NCI-H1092 (cell line): ENCODE measurements around the gene CHRNA1.

Source experiments
- DNase-seq: peaks from one replicate; lab custom pipeline; 2025; lab: John Stamatoyannopoulos, UW

CHRNA1 gene

DNA sequence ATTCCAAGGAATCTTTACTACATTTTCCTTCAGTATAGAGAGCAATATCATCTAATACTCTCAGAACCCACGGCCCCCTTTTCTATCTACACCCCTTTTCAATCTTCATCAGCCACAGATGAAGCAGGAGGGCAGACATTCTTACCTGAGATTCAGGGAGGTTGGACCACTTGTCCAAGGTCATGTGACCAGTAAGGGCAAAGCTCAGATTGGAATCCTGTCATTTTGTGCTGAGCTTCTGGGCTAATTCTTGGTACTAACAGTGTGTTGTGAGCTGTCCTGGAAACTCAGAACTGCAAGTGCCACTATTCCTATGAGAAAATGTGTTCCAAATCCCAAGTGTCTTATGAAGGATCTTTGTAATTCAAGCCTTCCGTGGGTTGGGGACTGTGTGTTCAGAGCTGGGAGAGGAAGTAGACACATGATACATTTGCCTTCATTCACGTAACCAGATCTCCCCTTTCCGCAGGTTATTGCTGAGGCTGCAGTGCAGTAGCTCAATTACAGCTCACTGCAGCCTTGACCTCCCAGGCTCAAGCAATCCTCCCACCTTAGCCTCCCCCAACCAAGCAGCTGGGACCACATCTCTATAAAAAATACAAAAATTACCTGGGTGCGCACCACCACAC lies 3.3 kb downstream of the CHRNA1 start:
- no peak for DNase-seq

GRCh38 chr2:174759381-174760065 lies 4.7 kb downstream of the CHRNA1 start:
- DNase-seq: no peak

GRCh38 chr2:174756743-174757142 lies 7.5 kb downstream of the CHRNA1 start:
- DNase-seq: no peak

- DNase-seq: no peak
Measured at GRCh38 chr2:174753038-174753633, 11.1 kb downstream of the CHRNA1 start.

GRCh38 chr2:174752403-174753037 lies 11.8 kb downstream of the CHRNA1 start:
- DNase-seq: no peak

- no peak for DNase-seq
Measured at GRCh38 chr2:174750923-174751441, 13.3 kb downstream of the CHRNA1 start.

- no peak for DNase-seq
Measured at GRCh38 chr2:174749793-174750192, 14.5 kb downstream of the CHRNA1 start.

GRCh38 chr2:174748948-174749347 lies 15.3 kb downstream of the CHRNA1 start:
- DNase-seq: peak; percentile 18

DNA sequence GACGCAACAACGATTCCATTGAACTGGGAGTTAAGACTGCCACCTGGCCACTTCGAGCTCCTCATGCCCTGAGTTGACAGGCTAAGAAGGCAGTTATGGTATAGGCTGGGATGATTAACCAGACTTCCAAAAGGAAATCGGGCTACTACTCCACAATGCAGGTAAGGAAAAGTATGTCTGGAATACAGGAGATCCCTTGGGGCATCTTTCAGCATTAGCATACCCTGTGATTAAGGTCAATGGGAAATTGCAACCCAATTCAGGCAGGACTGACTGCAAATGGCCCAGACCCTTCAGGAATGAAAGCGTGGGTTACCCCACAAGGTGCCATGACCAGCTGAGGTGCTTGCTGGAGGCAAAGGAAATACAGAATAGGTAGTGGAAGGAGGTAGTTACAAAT lies 19.1 kb downstream of the CHRNA1 start:
- DNase-seq: no peak

DNA sequence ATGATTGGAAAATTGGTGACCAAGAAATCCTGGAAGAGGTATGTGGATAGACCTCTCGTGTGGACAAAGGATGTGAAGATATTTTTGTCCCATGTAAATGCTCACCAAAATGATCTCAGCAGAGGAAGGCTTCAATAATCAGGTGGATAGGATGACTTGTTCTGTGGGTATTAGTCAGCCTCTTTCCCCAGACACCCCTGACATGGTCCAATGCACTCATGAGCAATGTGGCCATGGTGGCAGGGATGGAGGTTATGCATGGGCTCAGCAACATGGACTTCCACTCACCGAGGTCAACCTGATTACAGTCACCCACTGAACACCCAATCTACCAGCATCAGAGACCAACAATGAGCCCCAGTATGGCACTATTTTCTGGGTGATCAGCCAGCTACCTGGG lies 20.2 kb downstream of the CHRNA1 start:
- DNase-seq: no peak

GRCh38 chr2:174740721-174741120 lies 23.6 kb downstream of the CHRNA1 start:
- DNase-seq: no peak

DNA sequence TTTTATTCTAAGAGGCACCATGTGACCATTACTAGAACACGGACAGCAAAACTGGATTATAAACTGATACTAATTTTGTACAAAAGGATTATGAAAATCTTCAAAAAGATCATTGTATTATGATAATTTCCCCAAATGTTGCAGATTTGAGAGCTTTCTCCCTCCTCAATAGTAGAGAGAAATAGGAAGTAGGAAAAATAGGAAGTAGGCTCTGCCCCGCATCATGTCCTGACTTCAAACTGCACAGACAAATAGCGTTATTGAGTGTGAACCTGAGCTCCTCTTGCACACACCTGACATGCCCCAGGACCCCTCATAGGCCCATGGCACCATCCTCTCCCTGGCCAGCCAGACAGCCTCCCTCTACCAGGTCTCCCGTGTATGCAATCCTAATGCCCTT lies 25.4 kb downstream of the CHRNA1 start:
- DNase-seq: no peak

DNA sequence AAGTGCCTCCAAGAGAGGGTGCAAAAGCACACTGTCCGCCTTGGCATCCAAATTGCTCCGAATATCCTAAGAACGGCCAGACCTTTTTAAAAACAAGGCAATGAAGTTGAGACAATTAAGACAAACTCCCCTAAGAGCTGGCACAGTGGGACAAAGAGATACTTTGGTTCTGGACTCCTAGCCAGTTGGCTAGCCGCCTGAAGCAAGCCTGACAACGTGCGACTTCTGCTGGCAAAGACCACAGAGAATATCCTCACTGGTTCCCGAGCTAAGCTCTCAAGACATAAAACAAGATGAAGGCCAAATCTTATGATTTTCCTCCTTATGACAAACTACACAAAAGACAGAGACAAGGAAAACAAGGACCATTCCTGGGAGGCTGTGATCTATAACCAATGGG lies 32.7 kb downstream of the CHRNA1 start:
- DNase-seq: no peak

DNA sequence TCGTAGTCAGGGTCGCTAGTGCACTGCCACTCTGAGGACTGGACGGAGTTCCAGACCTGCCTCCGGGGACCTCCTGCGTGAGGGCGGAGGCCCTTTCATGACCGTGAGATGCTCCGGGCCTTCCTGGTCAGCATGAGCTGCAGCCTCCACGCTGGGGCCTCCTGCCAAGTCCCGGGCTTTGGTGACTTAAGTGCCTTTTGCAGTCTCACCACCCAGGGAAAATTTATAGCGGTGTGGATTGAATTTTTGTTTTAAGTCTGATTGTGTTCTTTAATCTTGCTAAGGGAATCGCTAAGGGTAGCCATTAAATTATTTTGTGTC lies 33.6 kb downstream of the CHRNA1 start:
- no peak for DNase-seq

DNA sequence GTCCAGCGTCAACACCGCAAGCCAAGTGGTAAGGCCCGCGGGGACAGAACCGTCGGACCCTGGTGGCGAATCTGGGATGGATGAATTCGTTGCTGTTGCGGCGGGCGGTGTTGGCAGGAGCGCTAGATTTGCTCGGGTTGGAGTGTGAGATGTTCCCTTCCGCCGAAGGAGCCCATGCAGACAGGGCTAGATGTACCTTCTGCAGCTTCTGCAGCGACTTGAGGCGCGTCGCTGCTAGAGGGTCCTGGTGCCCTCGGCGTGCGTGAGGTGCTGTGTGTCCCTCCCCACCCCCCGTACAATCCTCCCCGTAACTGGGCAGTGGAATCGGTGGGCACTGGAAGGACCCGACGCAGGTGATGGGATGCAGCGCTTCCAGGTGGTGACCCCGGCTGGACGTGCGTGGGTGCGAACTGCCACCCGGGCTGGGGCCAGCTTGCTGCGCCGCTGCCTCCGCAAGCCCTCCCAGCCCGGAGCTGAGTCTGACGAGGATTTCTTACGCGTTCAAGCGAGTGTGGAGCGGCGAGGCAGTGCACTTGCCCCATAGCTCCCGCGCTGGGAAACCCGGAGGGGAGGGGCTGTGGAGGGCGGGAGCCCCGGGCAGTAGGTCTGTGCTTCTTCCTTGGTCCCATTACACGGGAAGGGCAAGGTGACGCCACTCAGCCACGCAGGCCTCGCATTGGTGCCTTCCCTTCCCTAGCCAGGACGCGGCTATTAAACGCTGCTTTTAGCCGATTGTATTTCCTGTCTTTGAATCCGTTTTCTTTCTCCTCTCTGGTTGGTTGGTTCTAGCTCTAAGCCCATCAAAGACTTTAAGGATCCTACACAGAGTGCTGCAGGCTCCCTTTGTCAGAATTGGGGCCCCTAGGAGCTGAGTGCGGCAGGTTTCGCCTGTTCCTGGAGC lies 34.2 kb downstream of the CHRNA1 start:
- no peak for DNase-seq

DNA sequence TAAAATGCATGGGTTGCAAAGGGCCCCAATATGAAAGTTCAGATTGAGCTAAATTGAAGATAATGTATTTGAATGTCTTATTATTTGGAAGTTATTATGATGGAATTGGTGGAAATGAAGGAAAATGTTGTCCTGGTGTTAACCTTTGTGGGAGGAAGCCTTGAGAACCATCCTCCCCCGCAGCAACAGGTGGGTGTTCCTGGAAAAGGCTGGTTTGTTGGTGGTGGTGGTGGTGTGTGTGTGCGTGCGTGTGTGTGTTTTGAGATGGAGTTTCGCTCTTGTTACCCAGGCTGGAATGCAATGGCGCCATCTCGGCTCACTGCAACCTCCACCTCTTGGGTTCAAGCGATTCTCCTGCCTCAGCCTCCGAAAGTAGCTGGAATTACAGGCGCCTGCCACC lies 36.2 kb downstream of the CHRNA1 start:
- DNase-seq: no peak

DNA sequence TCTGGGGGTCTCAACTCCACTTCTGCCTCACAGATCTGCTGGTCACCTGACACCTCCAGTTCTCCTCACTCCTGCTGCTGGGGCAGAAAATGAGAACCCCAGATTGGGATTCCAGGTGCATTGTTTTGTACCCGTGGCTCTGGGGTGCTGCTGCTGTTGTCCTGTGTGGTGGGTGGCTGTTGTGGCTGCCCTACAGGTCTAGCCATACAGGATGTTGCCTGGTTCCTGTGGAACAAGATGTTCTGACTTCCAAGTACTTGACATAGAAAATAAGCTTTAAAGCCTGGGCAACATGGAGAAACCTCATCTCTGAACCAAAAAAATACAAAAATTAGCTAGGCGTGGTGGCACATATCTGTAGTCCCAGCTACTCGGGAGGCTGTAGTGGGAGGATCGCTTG lies 38.1 kb downstream of the CHRNA1 start:
- no peak for DNase-seq

DNA sequence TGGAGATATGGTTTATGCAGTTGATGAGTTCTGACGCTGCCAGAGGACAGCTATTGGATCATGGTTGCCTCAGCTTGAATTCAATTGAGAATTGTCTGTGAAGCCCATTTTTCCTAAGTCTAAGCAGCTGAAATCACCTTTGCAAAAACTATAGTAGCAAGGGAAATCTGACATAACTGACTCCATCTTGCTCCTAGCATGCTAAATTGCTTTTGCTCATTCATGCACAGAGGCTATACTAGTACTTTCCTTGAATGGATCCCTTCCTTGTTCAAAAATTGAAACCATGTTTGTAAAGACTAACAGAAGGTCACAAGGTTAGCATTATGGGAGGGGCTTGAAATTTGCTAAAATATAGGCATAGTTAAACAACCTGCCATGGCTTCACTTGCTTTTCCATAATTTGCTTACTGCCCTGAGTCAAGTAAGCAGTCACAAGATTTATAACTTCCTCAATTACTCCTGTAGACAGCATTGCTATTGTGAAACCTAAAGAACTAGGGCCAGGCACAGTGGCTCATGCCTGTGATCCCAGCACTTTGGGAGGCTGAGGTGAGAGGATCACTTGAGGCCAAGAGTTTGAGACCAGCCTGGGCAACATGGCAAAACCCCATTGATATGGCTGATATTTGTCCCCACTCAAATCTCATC lies 41.2 kb downstream of the CHRNA1 start:
- DNase-seq: no peak

DNA sequence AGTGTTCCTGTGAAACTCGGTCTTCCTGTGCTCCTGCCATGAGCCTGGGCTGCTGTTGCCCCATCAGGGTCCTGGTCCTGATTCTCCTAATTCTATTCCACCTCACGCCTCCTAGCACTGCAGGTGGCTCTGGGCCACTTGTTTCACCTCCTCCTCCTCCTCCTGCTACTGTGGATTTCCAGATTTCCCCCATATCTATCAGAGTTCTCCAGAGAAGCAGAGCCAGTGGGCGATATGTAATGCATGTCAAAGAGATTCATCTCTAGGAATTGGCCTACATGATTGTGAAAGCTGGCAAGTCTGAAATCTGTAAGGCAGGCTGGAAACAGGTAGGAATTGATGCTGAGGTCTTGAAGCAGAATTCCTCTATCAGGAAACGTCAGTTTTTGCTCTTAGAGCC lies 45.3 kb downstream of the CHRNA1 start:
- no peak for DNase-seq

GRCh38 chr2:174718591-174718990 lies 45.7 kb downstream of the CHRNA1 start:
- DNase-seq: no peak

DNA sequence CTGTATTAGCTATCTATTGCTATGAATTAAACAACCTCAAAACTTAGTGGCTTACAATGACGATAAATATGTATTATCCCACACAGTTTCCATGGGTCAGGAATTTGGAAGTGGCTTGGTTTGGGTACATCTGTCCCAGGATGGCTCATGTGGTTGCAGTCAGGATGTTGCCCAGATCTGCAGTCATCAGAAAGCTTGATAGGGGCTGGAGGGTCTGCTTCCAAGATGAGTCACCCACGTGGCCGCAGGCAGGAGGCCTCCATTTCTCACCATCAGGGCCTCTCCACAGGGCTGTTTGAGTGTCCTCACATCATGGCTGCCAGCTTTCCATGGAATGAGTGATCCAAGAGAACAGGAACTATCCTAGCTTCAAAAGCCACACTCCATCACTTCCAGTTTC lies 46.4 kb downstream of the CHRNA1 start:
- DNase-seq: no peak

- no peak for DNase-seq
Measured at GRCh38 chr2:174717273-174717672, 47.0 kb downstream of the CHRNA1 start.
